Spleen (tissue), 7 donors: Measurements from ENCODE around the gene PKD1.

Source experiments
- CTCF ChIP-seq, 11 experiments: fragments of 200-600 bp in 7 of 11; fragments of 450-650 bp in 4 of 11; sonication (generic) in 4 of 11; IDR thresholded peaks in 8 of 11; conservative IDR thresholded peaks in 3 of 11; 1 replicate in 7 of 11; 2 replicates in 4 of 11; pipeline versions ENCODE4 v1.4.0 to v1.8.0; 2016 to 2021; ENCODE audit warnings: antibody characterized with exemption in 11 of 11, inconsistent platforms in 4 of 11, mild to moderate bottlenecking in 1 of 11
- POLR2AphosphoS5 ChIP-seq, 3 donors: sonication (generic); formaldehyde crosslinking; IDR thresholded peaks; one replicate each; pipeline ENCODE4 v1.5.1; 2017; ENCODE audit warnings: antibody characterized with exemption in 3 of 3
- donor health status: DM: no; HTN: no; CAD: no; lungs with moderate emphysema.
- donor health status: DM: no; HTN: no; CAD: no.
- donor health status: DM: no; HTN: no; CAD: no.

GRCh38 chr16:2042171-2042985 lies 93.3 kb downstream of the PKD1 start:
- TF ChIP-seq POLR2AphosphoS5 (IDR thresholded peaks at IDR 0.05) = peak in 2 of 3 donors; percentile 43 to 56
- TF ChIP-seq CTCF (IDR thresholded peaks at IDR 0.05 in 8 of 11, conservative IDR thresholded peaks at IDR 0.05 in 3 of 11) = no peak
